Measurements from ENCODE around the gene MAP4K3. TPM values are rescaled to one million over a fixed set of nuclear protein-coding genes. Genes with fewer than 3 reads are reported as not detected.

The MAP4K3 gene
- total RNA-seq, 2 experiments from 2014 or later, result 8.6 to 12.3 TPM

- no peak overlapping the region for H3K27ac Mint-ChIP-seq
- peaks cover 5% of the 10 kb centered on the region for H3K36me3 Mint-ChIP-seq (ENCODE audit: low read depth)
- H3K4me1 Mint-ChIP-seq, result no peaks in the 10 kb centered on the region
- no peaks in the 10 kb centered on the region for H3K9me3 Mint-ChIP-seq
- DNase-seq, result no peak
- H3K27me3 Mint-ChIP-seq, result no peaks in the 10 kb centered on the region
- POLR2A ChIA-PET, result no interaction called here
- CTCF ChIA-PET, result no interaction called here
- H3K4me3 Mint-ChIP-seq, result no peak overlapping the region
These were observed 153.5 kb downstream of the MAP4K3 start for GRCh38 chr2:39283561-39283960.

DNA sequence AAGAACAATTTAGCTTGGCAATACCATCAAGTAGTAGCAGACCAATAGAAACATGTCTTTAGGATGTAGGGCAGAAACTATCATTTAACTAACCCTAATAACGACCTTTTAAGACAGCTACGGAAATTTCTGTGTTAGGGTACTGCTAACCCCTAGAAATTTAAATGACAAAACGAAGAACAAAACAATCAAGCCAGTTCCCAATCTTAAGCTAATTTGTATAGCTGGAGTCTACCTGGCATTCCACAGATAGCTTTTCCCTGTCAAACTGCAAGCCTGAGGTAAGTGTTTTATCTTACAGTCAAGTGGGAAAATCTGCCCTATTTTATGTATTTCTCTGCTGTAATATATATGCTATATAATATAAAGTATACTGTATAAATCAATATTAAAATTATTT is 155.7 kb downstream of the MAP4K3 start:
- DNase-seq, result no peak
- Mint-ChIP-seq H3K9me3 (no peaks in the 10 kb centered on the region), H3K4me1 (no peaks in the 10 kb centered on the region), H3K36me3 (ENCODE audit: low read depth) (peaks cover 13% of the 10 kb centered on the region), H3K27ac (no peak overlapping the region), H3K4me3 (no peak overlapping the region), H3K27me3 (no peaks in the 10 kb centered on the region)
- POLR2A ChIA-PET, result no interaction called here
- CTCF ChIA-PET, result no interaction called here

- DNase-seq, result no peak
- Mint-ChIP-seq H3K36me3 (ENCODE audit: low read depth) (peaks cover 15% of the 10 kb centered on the region), H3K27me3 (no peaks in the 10 kb centered on the region), H3K4me3 (no peak overlapping the region), H3K27ac (no peak overlapping the region), H3K9me3 (no peaks in the 10 kb centered on the region), H3K4me1 (no peaks in the 10 kb centered on the region)
- POLR2A ChIA-PET, result no interaction called here
- CTCF ChIA-PET, result no interaction called here
These were observed 162.1 kb downstream of the MAP4K3 start for GRCh38 chr2:39275016-39275415.

DNA sequence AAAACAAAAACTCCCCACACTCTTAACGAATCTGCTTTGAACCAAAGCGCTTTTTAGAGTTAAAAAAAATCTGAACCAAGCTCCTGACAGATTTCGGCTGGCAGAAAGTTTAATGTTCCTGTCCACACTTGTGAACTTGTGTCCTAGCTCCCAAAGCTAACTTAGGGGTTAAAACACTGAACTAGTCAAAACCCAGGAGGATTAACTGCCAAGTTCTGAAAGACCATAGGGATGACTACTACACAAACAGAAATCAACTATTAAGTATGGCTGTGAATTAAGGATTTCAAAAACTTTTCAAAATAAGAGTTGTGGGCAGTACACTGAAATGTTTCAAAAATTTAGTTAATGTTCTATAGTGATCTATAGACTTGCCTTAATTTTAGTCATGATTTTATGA is 167.1 kb downstream of the MAP4K3 start:
- Mint-ChIP-seq H3K9me3 (no peaks in the 10 kb centered on the region), H3K27me3 (no peaks in the 10 kb centered on the region), H3K4me1 (peaks cover 16% of the 10 kb centered on the region), H3K36me3 (ENCODE audit: low read depth) (peaks cover 6% of the 10 kb centered on the region), H3K27ac (no peak overlapping the region), H3K4me3 (no peak overlapping the region)
- ChIA-PET POLR2A (no interaction called here), CTCF (interaction anchor here (1.2 kb wide), 1 partner anchor 322 kb away, joined by 4 read pairs; no protein-coding TSS in a partner anchor)
- DNase-seq, result no peak

- Mint-ChIP-seq H3K4me3 (no peak overlapping the region), H3K9me3 (no peaks in the 10 kb centered on the region), H3K36me3 (ENCODE audit: low read depth) (peaks cover 8% of the 10 kb centered on the region), H3K27me3 (no peaks in the 10 kb centered on the region), H3K27ac (no peak overlapping the region), H3K4me1 (peaks cover 23% of the 10 kb centered on the region)
- ChIA-PET CTCF (no interaction called here), POLR2A (no interaction called here)
- DNase-seq, result no peak
These were observed 170.1 kb downstream of the MAP4K3 start for GRCh38 chr2:39266916-39267434.

- CTCF ChIA-PET, result no interaction called here
- POLR2A ChIA-PET, result no interaction called here
- Mint-ChIP-seq H3K4me1 (peaks cover 23% of the 10 kb centered on the region), H3K27me3 (no peaks in the 10 kb centered on the region), H3K36me3 (ENCODE audit: low read depth) (peaks cover 8% of the 10 kb centered on the region), H3K9me3 (no peaks in the 10 kb centered on the region), H3K4me3 (no peak overlapping the region), H3K27ac (peak overlapping the region; percentile 58)
- DNase-seq, result peak; percentile 33
These were observed 170.8 kb downstream of the MAP4K3 start for GRCh38 chr2:39266139-39266805.

GRCh38 chr2:39265315-39265714 is 171.8 kb downstream of the MAP4K3 start:
- no peak for DNase-seq
- Mint-ChIP-seq H3K9me3 (no peaks in the 10 kb centered on the region), H3K27me3 (no peaks in the 10 kb centered on the region), H3K36me3 (ENCODE audit: low read depth) (peaks cover 8% of the 10 kb centered on the region), H3K27ac (peak overlapping the region; percentile 50), H3K4me1 (peaks cover 23% of the 10 kb centered on the region), H3K4me3 (no peak overlapping the region)
- CTCF ChIA-PET, result no interaction called here
- POLR2A ChIA-PET, result no interaction called here

- DNase-seq, result no peak
- ChIA-PET POLR2A (no interaction called here), CTCF (no interaction called here)
- Mint-ChIP-seq H3K27ac (no peak overlapping the region), H3K4me1 (peaks cover 23% of the 10 kb centered on the region), H3K36me3 (ENCODE audit: low read depth) (peaks cover 8% of the 10 kb centered on the region), H3K4me3 (no peak overlapping the region), H3K27me3 (no peaks in the 10 kb centered on the region), H3K9me3 (no peaks in the 10 kb centered on the region)
These were observed 172.4 kb downstream of the MAP4K3 start for GRCh38 chr2:39264733-39265132.

DNA sequence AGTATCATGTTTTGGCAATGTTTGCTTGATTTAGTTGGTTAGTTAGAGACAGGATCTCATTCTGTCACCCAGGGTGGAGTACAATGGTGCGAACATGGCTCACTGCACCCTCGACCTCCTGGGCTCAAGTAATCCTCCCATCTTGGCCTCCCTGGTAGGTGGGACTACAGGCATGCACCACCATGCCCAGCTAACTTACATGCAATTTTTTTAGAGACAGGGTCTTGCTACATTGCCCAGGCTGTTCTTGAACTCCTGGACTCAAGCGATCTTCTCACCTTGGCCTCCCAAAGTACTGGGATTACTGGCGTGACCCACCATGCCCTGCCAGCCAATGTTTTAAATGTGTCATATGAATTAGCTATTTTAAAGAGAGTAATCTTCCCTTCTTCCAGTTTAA is 177.0 kb downstream of the MAP4K3 start:
- ChIA-PET POLR2A (no interaction called here), CTCF (no interaction called here)
- DNase-seq, result no peak
- H3K27me3 Mint-ChIP-seq, result no peaks in the 10 kb centered on the region
- H3K9me3 Mint-ChIP-seq, result no peaks in the 10 kb centered on the region
- H3K27ac Mint-ChIP-seq, result no peak overlapping the region
- peaks cover 15% of the 10 kb centered on the region for H3K36me3 Mint-ChIP-seq (ENCODE audit: low read depth)
- peaks cover 8% of the 10 kb centered on the region for H3K4me1 Mint-ChIP-seq
- H3K4me3 Mint-ChIP-seq, result no peak overlapping the region

- peaks cover 34% of the 10 kb centered on the region for H3K36me3 Mint-ChIP-seq (ENCODE audit: low read depth)
- no peak for DNase-seq
- CTCF ChIA-PET, result no interaction called here
- no peak overlapping the region for H3K4me3 Mint-ChIP-seq
- H3K27ac Mint-ChIP-seq, result no peak overlapping the region
- H3K9me3 Mint-ChIP-seq, result peaks cover 4% of the 10 kb centered on the region
- POLR2A ChIA-PET, result no interaction called here
- H3K27me3 Mint-ChIP-seq, result no peaks in the 10 kb centered on the region
- no peaks in the 10 kb centered on the region for H3K4me1 Mint-ChIP-seq
These were observed 181.0 kb downstream of the MAP4K3 start for GRCh38 chr2:39256040-39256439.

DNA sequence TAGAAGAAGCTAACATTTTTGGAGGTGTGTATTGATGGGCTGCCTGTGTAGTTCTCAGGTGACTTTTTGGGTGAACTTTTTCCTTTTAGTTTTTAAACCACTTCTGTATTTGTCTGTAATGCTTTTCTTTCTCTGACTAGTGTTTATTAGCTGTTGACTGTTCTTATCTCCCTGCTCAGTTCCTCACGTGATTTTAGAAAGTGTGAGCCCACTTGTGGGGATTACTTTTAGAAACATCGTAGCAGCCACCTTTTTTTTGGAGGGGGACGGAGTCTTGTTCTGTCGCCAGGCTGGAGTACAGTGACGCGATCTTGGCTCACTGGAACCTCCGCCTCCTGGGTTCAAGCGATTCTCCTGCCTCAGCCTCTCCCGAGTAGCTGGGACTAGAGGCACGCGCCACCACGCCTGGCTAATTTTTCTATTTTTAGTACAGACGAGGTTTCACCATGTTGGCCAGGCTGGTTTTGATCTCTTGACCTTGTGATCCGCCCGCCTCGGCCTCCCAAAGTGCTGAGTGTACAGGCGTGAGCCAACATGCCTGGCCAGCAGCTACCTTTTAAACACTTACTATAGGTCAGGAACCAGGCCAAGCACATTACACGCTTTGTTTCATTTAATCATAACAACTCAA is 184.1 kb downstream of the MAP4K3 start:
- POLR2A ChIA-PET, result interaction anchor here (1.8 kb wide), 1 partner anchor 9 kb away, joined by 5 read pairs; no protein-coding TSS in a partner anchor
- Mint-ChIP-seq H3K36me3 (ENCODE audit: low read depth) (peaks cover 39% of the 10 kb centered on the region), H3K4me3 (no peak overlapping the region), H3K4me1 (no peaks in the 10 kb centered on the region), H3K27me3 (no peaks in the 10 kb centered on the region), H3K9me3 (peaks cover 4% of the 10 kb centered on the region), H3K27ac (no peak overlapping the region)
- no peak for DNase-seq
- CTCF ChIA-PET, result interaction anchor here (0.8 to 1.6 kb wide), 3 partner anchors 8 to 306 kb away, joined by 3 to 7 read pairs (median 4); no protein-coding TSS in a partner anchor

DNA sequence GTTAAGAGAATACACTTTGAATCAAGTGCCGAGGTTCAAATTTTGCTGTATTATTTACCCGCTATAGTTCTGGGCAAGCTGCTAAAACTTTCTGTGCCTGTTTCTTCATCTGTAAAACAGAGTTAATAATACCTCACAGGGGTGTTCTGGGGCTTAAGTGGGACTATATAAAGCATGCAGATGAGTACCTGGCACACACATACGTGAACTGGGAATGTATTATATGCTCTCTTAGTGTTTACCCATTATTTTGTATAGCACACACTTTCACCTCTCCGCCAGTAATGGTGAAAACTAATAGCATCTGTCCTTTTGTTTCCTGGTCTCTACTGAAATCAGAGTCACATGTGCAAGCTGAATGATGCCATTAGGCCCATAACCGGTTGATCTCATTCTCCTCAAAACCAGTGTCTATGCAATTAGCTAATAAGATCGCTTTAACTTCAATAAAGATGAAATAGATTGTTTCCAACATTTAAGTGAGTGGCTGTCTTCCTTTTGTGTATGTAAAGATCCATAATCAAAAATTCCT is 189.5 kb downstream of the MAP4K3 start:
- Mint-ChIP-seq H3K36me3 (ENCODE audit: low read depth) (peaks cover 23% of the 10 kb centered on the region), H3K4me1 (peaks cover 23% of the 10 kb centered on the region), H3K4me3 (no peak overlapping the region), H3K9me3 (peaks cover 4% of the 10 kb centered on the region), H3K27me3 (peaks cover 4% of the 10 kb centered on the region), H3K27ac (no peak overlapping the region)
- DNase-seq, result no peak
- ChIA-PET POLR2A (no interaction called here), CTCF (no interaction called here)

GRCh38 chr2:39246382-39246980 is 190.6 kb downstream of the MAP4K3 start:
- Mint-ChIP-seq H3K27ac (no peak overlapping the region), H3K36me3 (ENCODE audit: low read depth) (peaks cover 18% of the 10 kb centered on the region), H3K9me3 (peaks cover 3% of the 10 kb centered on the region), H3K4me1 (peaks cover 23% of the 10 kb centered on the region), H3K4me3 (no peak overlapping the region), H3K27me3 (peaks cover 6% of the 10 kb centered on the region)
- ChIA-PET POLR2A (interaction anchor here (2.1 kb wide), 1 partner anchor 127 kb away, joined by 12 read pairs; the partner anchor contains the start of gene SOS1), CTCF (no interaction called here)
- DNase-seq, result no peak

Measured in activated CD4-positive, alpha-beta memory T cell treated with anti-CD3 and anti-CD28 coated beads, Interleukin-2, amount 10 ng/mL, durations not matched to agents 7 days and 5 days (primary cell).